ENCODE data around the gene GJB1. TPM values are rescaled to one million over a fixed set of nuclear protein-coding genes. Genes with fewer than 3 reads are reported as not detected.

The GJB1 gene
- total RNA-seq, result 255 TPM

- ATAC-seq, result no peak
- no peak for DNase-seq (ENCODE audit: low spot score)
These were observed at the start of gene GJB1 for GRCh38 chrX:71222929-71223328. GJB1 (plus strand) TSS chrX:71223224; CDS start chrX:71223708, 484 bp downstream.

GRCh38 chrX:71173440-71173839 lies 49.6 kb upstream of the GJB1 start:
- no peak for ATAC-seq
- no peak for DNase-seq (ENCODE audit: low spot score)

- ATAC-seq, result no peak
- no peak for DNase-seq (ENCODE audit: low spot score)
These were observed 48.2 kb upstream of the GJB1 start for GRCh38 chrX:71174795-71175194.

DNA sequence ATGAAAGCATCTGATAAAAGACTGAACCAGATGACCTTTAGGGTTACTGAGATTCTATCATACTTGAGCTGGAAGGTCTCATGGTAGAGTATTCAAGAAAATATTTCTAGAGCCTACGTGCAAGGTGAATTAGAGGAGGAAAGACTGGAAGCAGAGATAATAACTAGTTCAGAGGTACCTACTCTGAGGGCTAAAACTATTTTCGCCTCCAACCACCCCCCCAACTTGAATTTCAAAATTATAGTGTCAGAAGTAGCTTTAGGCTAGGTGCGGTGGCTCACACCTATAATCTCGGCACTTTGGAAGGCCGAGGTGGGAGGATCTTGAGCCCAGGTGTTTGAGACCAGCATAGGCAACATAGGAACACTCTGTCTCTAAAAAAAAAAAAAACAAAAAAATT lies 47.5 kb upstream of the GJB1 start:
- DNase-seq (ENCODE audit: low spot score), result no peak
- no peak for ATAC-seq

DNA sequence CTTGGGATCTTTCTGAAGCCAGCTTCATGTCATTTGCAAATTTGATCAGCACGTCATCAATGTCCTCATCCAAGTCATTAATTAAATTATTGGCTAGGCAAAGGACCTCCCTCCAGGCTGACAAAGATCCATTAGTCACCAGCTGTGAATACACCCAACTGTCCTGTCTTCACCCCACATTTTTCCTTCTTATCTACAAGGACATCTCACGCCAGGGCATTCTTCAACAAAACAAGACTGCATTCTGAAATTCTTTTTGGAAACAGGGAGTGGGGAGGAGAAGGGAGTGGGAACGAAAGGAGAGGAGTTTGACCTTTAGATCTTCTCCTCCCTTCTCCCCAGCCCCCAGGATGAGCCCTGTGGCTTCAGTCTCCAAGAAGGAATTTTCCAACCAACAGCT lies 45.7 kb upstream of the GJB1 start:
- DNase-seq (ENCODE audit: low spot score) (no peak), ATAC-seq (no peak)

- DNase-seq (ENCODE audit: low spot score) (no peak), ATAC-seq (peak; percentile 64)
These were observed 44.1 kb upstream of the GJB1 start for GRCh38 chrX:71178908-71179307.

DNA sequence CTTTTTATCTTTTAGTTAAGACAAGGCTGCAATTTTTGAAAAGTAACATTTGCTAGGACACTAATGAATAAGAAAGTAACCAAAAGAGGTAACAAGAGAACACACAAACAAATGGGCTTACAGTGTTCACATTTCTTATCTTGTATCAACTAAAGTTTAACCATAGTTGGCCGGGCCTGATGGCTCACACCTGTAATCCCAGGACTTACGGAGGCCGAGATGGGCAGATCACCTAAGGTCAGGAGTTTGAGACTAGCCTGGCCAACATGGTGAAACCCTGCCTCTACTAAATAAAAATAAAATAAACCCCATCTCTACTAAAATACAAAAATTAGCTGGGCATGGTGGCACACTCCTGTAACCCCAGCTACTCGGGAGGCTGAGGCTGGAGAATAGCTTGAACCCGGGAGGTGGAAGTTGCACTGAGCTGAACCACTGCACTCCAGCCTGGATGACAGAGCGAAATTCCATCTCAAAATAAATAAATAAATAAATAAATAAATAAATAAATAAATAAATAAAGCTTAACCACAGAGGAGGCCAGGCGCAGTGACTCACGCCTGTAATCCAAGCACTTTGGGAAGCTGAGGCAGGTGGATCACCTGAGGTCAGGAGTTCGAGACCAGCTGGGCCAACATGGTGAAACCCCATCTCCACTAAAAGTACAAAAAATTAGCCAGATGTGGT lies 42.3 kb upstream of the GJB1 start:
- DNase-seq (ENCODE audit: low spot score) (peak; percentile 49), ATAC-seq (peak; percentile 31)

DNA sequence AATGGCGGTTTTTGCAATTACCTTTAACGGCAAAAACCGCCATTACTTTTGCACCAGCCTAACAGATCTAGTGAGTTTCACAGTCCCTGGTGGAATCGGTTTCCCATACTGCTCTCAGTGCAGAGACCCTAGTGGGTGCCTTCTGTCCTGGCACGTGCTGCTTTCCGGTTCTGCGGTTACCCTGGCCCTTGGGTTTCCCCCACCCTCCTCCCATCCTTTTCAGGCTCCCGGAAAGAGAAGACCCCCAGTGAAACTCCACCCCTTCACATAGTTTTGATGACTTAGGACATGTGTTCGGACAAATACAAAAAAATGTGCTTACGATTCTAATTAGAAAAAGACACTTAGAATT lies 41.5 kb upstream of the GJB1 start:
- ATAC-seq (peak; percentile 12), DNase-seq (ENCODE audit: low spot score) (no peak)

DNA sequence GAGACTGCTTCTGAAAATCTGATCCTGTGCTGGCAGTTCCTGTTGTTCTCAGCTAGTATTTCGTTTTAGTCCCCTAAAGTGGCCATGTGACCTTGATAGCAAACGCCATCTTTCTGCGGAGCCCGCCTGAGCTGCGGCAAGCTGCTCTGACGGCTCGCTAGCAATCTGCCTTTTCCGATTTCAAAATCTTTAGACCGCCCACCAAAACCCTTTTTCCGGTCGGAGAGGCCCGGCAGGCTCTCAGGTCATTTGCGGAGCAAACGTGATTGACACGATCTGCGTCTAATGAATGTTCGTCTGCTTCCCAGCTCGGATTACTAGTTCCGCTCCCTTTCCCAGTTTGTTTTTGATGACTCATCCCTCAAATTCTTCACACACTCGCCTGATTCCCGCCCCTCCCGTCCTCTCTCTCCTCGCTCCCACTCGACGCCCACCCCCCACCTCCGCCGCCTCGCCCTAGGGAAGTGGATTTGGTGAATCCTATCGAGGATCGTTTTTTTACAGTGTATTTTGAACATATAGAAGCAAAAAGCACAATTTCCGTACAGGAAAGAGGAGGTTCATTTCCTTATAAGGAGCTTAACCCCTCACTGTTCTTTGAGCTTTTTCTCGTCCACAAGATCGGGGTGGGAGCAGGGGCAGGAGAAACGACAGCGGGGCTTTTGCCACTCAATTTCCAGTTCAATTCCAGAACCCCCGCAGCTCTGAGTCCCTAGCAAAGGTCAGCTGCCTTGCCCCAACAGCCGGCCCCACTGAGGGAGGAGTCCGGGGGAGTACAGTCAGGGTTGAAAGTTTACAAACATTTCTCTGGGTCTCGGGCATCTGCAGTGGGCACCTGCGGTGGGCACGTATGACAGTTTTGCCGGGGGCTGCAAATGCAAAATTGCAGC lies 40.9 kb upstream of the GJB1 start:
- ATAC-seq (peak; percentile 83), DNase-seq (ENCODE audit: low spot score) (peak; percentile 89)

- ATAC-seq, result no peak
- DNase-seq (ENCODE audit: low spot score), result no peak
These were observed 40.2 kb upstream of the GJB1 start for GRCh38 chrX:71182871-71183270.

GRCh38 chrX:71183341-71183740 lies 39.7 kb upstream of the GJB1 start:
- DNase-seq (ENCODE audit: low spot score) (no peak), ATAC-seq (no peak)

DNA sequence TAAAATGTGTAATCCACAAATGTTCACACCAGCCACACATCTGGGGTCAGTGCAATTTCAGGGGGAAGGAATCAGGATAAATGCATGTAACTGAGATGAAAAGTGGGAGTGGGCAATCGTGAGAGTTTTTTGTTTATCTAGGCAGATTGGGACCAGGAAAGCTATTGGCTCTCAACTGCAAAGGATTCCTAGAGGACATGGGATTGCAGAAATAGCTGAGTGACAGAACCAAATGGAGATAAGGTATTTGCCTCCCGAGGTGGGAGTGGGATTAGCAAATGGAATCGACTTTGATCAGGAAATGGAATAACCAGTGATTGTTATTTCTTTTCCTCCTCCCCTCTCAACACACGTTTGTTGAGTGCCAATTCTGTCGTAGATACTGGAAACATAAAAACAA lies 38.9 kb upstream of the GJB1 start:
- DNase-seq (ENCODE audit: low spot score) (no peak), ATAC-seq (no peak)

DNA sequence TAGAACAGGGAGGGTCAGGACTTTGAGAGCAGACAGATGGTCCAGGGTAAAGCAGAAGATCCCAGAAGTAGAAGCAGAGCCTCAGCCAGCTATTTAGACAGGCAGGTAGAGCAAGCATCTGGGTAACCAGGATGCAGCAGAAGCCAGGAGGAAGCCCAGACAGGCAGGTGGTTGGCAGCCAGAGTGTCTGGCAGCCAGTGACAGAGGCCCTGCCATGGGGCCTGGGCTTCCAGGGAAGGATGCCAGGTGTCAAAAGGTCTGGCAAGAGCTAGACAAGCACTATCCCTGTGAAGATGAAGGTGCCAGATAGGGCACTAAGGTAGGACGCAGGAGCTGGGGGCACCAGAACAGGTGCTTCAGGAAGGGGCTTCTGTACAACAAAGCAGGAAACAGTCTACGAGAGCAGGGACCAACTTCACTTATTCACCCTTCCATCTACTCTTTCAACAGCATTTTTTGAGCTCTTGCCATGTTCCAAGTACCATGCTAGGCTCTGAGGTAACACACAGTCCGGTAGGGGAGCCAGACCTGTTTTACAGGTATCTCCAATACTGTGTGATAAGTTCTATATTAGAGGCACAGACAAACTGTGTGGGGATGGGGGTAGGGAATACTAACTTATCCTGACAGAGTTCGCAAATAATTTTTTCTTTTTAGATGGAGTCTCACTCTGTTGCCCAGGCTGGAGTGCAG lies 38.1 kb upstream of the GJB1 start:
- peak; percentile 87 for DNase-seq (ENCODE audit: low spot score)
- ATAC-seq, result peak; percentile 74

GRCh38 chrX:71191248-71191647 lies 31.8 kb upstream of the GJB1 start:
- no peak for DNase-seq (ENCODE audit: low spot score)
- ATAC-seq, result no peak

GRCh38 chrX:71195964-71196649 lies 26.9 kb upstream of the GJB1 start:
- ATAC-seq (no peak), DNase-seq (ENCODE audit: low spot score) (no peak)

- ATAC-seq, result no peak
- DNase-seq (ENCODE audit: low spot score), result no peak
These were observed 25.0 kb upstream of the GJB1 start for GRCh38 chrX:71198066-71198465.

- ATAC-seq, result peak; percentile 40
- DNase-seq (ENCODE audit: low spot score), result no peak
These were observed 23.6 kb upstream of the GJB1 start for GRCh38 chrX:71199252-71200008.

- no peak for ATAC-seq
- no peak for DNase-seq (ENCODE audit: low spot score)
These were observed 12.2 kb upstream of the GJB1 start for GRCh38 chrX:71210816-71211215.

GRCh38 chrX:71212536-71212935 lies 10.5 kb upstream of the GJB1 start:
- ATAC-seq, result no peak
- DNase-seq (ENCODE audit: low spot score), result no peak

- peak; percentile 54 for DNase-seq (ENCODE audit: low spot score)
- ATAC-seq, result peak; percentile 61
These were observed 8.9 kb upstream of the GJB1 start for GRCh38 chrX:71214152-71214551.
